NCI-H2107 treated with DMSO at 0.1 percent for 48 hours (cell line): Measurements from ENCODE around the gene C12orf75.
"Not testable (repeated sequence)": the region's sequence is repeated elsewhere in the genome, so short reads cannot be mapped to it uniquely, and the experiment has no call there.

Source experiments
- DNase-seq: peaks from one replicate; lab custom pipeline; 2025; ENCODE audit not compliant: unreplicated experiment; lab: John Stamatoyannopoulos, UW

C12orf75 gene

GRCh38 chr12:105330283-105330930 is at the start of gene C12orf75:
Gene C12orf75, plus strand, starts transcription at chr12:105330691. Its CDS starts 201 bp downstream, at chr12:105330892.
- DNase-seq, result peak; percentile 46

GRCh38 chr12:105280966-105281693 is 49.4 kb upstream of the C12orf75 start:
- DNase-seq, result no peak

GRCh38 chr12:105281694-105282049 is 48.8 kb upstream of the C12orf75 start:
- no peak for DNase-seq

- no peak for DNase-seq
Measured at GRCh38 chr12:105285378-105285777, 45.1 kb upstream of the C12orf75 start.

GRCh38 chr12:105287408-105287807 is 43.1 kb upstream of the C12orf75 start:
- no peak for DNase-seq

- DNase-seq, result no peak
Measured at GRCh38 chr12:105288311-105288996, 42.0 kb upstream of the C12orf75 start.

GRCh38 chr12:105289114-105289904 is 41.2 kb upstream of the C12orf75 start:
- no peak for DNase-seq

- no peak for DNase-seq
Measured at GRCh38 chr12:105291531-105291930, 39.0 kb upstream of the C12orf75 start.

GRCh38 chr12:105292705-105293104 is 37.8 kb upstream of the C12orf75 start:
- no peak for DNase-seq

GRCh38 chr12:105293187-105293586 is 37.3 kb upstream of the C12orf75 start:
- DNase-seq, result no peak

- no peak for DNase-seq
Measured at GRCh38 chr12:105294161-105294560, 36.3 kb upstream of the C12orf75 start.

- DNase-seq, result no peak
Measured at GRCh38 chr12:105294886-105295479, 35.5 kb upstream of the C12orf75 start.

GRCh38 chr12:105296116-105297089 is 34.1 kb upstream of the C12orf75 start:
- DNase-seq, result no peak

GRCh38 chr12:105300883-105301282 is 29.6 kb upstream of the C12orf75 start:
- DNase-seq, result no peak

GRCh38 chr12:105301696-105302095 is 28.8 kb upstream of the C12orf75 start:
- DNase-seq, result no peak

- DNase-seq, result not testable (repeated sequence)
Measured at GRCh38 chr12:105302986-105303385, 27.5 kb upstream of the C12orf75 start.

- DNase-seq, result not testable (repeated sequence)
Measured at GRCh38 chr12:105304626-105305025, 25.9 kb upstream of the C12orf75 start.

GRCh38 chr12:105307601-105308314 is 22.7 kb upstream of the C12orf75 start:
- not testable (repeated sequence) for DNase-seq

GRCh38 chr12:105308839-105309238 is 21.7 kb upstream of the C12orf75 start:
- not testable (repeated sequence) for DNase-seq
